NCI-H748 (cell line): ENCODE measurements around the gene IL1RAPL2.

Experiments used
- DNase-seq: peaks from one replicate; lab custom pipeline; 2025; ENCODE audit not compliant: unreplicated experiment; lab: John Stamatoyannopoulos, UW

The IL1RAPL2 gene

GRCh38 chrX:105349476-105349875 is 783.5 kb downstream of the IL1RAPL2 start:
- DNase-seq, result no peak

- no peak for DNase-seq
These were observed 809.8 kb downstream of the IL1RAPL2 start for GRCh38 chrX:105375816-105376215.

GRCh38 chrX:105424729-105425128 is 858.7 kb downstream of the IL1RAPL2 start:
- no peak for DNase-seq

GRCh38 chrX:105451401-105451800 is 885.4 kb downstream of the IL1RAPL2 start:
- DNase-seq, result no peak

GRCh38 chrX:105458846-105459245 is 892.8 kb downstream of the IL1RAPL2 start:
- DNase-seq, result no peak

GRCh38 chrX:105460376-105460775 is 894.4 kb downstream of the IL1RAPL2 start:
- DNase-seq, result no peak

- no peak for DNase-seq
These were observed 895.0 kb downstream of the IL1RAPL2 start for GRCh38 chrX:105461016-105461415.

GRCh38 chrX:105462186-105462585 is 896.2 kb downstream of the IL1RAPL2 start:
- no peak for DNase-seq

- DNase-seq, result no peak
These were observed 897.5 kb downstream of the IL1RAPL2 start for GRCh38 chrX:105463473-105463872.

- no peak for DNase-seq
These were observed 898.6 kb downstream of the IL1RAPL2 start for GRCh38 chrX:105464618-105465017.

- DNase-seq, result no peak
These were observed 902.7 kb downstream of the IL1RAPL2 start for GRCh38 chrX:105468741-105469140.

GRCh38 chrX:105471597-105471996 is 905.6 kb downstream of the IL1RAPL2 start:
- no peak for DNase-seq

GRCh38 chrX:105475801-105476200 is 909.8 kb downstream of the IL1RAPL2 start:
- no peak for DNase-seq

GRCh38 chrX:105477351-105477750 is 911.4 kb downstream of the IL1RAPL2 start:
- DNase-seq, result no peak

GRCh38 chrX:105480646-105481310 is 914.8 kb downstream of the IL1RAPL2 start:
- no peak for DNase-seq

- no peak for DNase-seq
These were observed 917.0 kb downstream of the IL1RAPL2 start for GRCh38 chrX:105483011-105483410.

GRCh38 chrX:105488716-105489115 is 922.7 kb downstream of the IL1RAPL2 start:
- no peak for DNase-seq

GRCh38 chrX:105495376-105495775 is 929.4 kb downstream of the IL1RAPL2 start:
- DNase-seq, result no peak

- DNase-seq, result no peak
These were observed 936.3 kb downstream of the IL1RAPL2 start for GRCh38 chrX:105502336-105502735.

- no peak for DNase-seq
These were observed 949.6 kb downstream of the IL1RAPL2 start for GRCh38 chrX:105515561-105515960.

GRCh38 chrX:105526431-105526830 is 960.4 kb downstream of the IL1RAPL2 start:
- DNase-seq, result no peak

GRCh38 chrX:105527759-105528158 is 961.8 kb downstream of the IL1RAPL2 start:
- no peak for DNase-seq

GRCh38 chrX:105533951-105534350 is 968.0 kb downstream of the IL1RAPL2 start:
- DNase-seq, result no peak
